HCT116 (cell line): ENCODE results near the gene PTCHD4. TPM values are rescaled to one million over a fixed set of nuclear protein-coding genes. Genes with fewer than 3 reads are reported as not detected.

Experiments used
- ATAC-seq: fragments of 200-7000 bp; cut with Tn5 transposase; 2 replicates; pipeline ENCODE4 v1.9.1; 2020; ENCODE audit warnings: mild to moderate bottlenecking, moderate library complexity
- BruUV-seq: library from RNA; stranded (reverse); fragments of 400-500 nt; replicated peaks from 2 replicates; lab custom pipeline; 2021; lab: Mats Ljungman, UMichigan
- CTCF ChIA-PET: fragments of 300-600 bp; sonication (Branson Sonifier 250); formaldehyde crosslinking; loops from one replicate; lab custom pipeline; 2021; ENCODE audit warnings: antibody characterized with exemption; lab: Charles Lee
- POLR2A ChIA-PET: fragments of 300-600, 350-600 bp; sonication (Branson Sonifier 250); formaldehyde crosslinking; loops from one replicate; lab custom pipeline; 2021; ENCODE audit warnings: antibody characterized with exemption; lab: Charles Lee
- RAD21 ChIA-PET, 2 experiments: fragments of 300-600 bp; sonication (Branson Sonifier 250); formaldehyde crosslinking; loops; one replicate each; lab custom pipeline; 2023; ENCODE audit warnings: low total read pairs in 2 of 2; ENCODE audit not compliant: uncharacterized antibody in 2 of 2, unreplicated experiment in 2 of 2, low non-redundant PET in 1 of 2; lab: Charles Lee
- DNase-seq: peaks from one replicate; pipeline ENCODE4 v3.0.0-alpha.2; 2010; ENCODE audit warnings: low read depth, low spot score
- H2AFZ ChIP-seq: fragments of 200-600 bp; shearing (Covaris generic), sonication (generic); 2 replicates; pipeline ENCODE4 v1.6.1; 2017; ENCODE audit warnings: low read depth, mixed run types, mixed read lengths, antibody characterized with exemption, low read length; ENCODE audit not compliant: poor library complexity, severe bottlenecking
- H3K27ac ChIP-seq: 2 replicates; pipeline ENCODE4 v1.5.1; 2012; ENCODE audit warnings: low read depth, low read length
- H3K27me3 ChIP-seq: fragments of 200-600 bp; sonication (generic); 2 replicates; pipeline ENCODE4 v1.6.1; 2016; ENCODE audit warnings: mixed run types, low read length, mixed read lengths; ENCODE audit not compliant: insufficient read depth
- H3K36me3 ChIP-seq, 2 experiments: fragments of 200-500 bp in 1 of 2; fragments of 200-600 bp in 1 of 2; sonication (Bioruptor generic) in 1 of 2; sonication (generic) in 1 of 2; 2 replicates each; pipeline versions ENCODE4 v1.5.1 to v1.6.1; 2014 to 2016; ENCODE audit warnings: low read length in 2 of 2, inconsistent platforms in 1 of 2, mixed read lengths in 1 of 2, mixed run types in 1 of 2; ENCODE audit not compliant: insufficient read depth in 2 of 2, control insufficient read depth in 1 of 2
- H3K4me1 ChIP-seq, 2 experiments: fragments of 200-600 bp in 1 of 2; sonication (generic) in 1 of 2; 2 replicates each; pipeline versions ENCODE4 v1.5.1 to v1.6.1; 2012 to 2017; ENCODE audit warnings: low read length in 2 of 2, inconsistent platforms in 1 of 2, mild to moderate bottlenecking in 1 of 2, mixed read lengths in 1 of 2, mixed run types in 1 of 2, moderate library complexity in 1 of 2; ENCODE audit not compliant: insufficient read depth in 2 of 2, control insufficient read depth in 1 of 2
- H3K4me2 ChIP-seq: fragments of 200-600 bp; sonication (generic); 2 replicates; pipeline ENCODE4 v1.6.1; 2017; ENCODE audit warnings: mixed run types, low read length, mixed read lengths
- H3K4me3 ChIP-seq, 2 experiments: fragments of 200-600 bp in 1 of 2; sonication (generic) in 1 of 2; replicated peaks in 1 of 2; 2 replicates each; pipeline ENCODE4 v1.5.1; 2011 to 2016; ENCODE audit warnings: low read length in 2 of 2, control low read depth in 1 of 2, low read depth in 1 of 2, mild to moderate bottlenecking in 1 of 2, mixed read lengths in 1 of 2, mixed run types in 1 of 2
- H3K79me2 ChIP-seq: fragments of 200-600 bp; sonication (generic); 2 replicates; pipeline ENCODE4 v1.6.1; 2017; ENCODE audit warnings: mild to moderate bottlenecking, mixed run types, low read length, moderate library complexity, mixed read lengths; ENCODE audit not compliant: insufficient read depth
- H3K9ac ChIP-seq: fragments of 200-600 bp; sonication (generic); 2 replicates; pipeline ENCODE4 v1.6.1; 2016; ENCODE audit warnings: low read length, mixed read lengths
- H3K9me2 ChIP-seq: fragments of 200-600 bp; sonication (generic), shearing (Covaris generic); 2 replicates; pipeline ENCODE4 v1.6.1; 2017; ENCODE audit warnings: mixed run types, mild to moderate bottlenecking, moderate library complexity; ENCODE audit not compliant: insufficient read depth
- H3K9me3 ChIP-seq, 2 experiments: fragments of 200-500 bp in 1 of 2; fragments of 200-600 bp in 1 of 2; sonication (Bioruptor generic) in 1 of 2; sonication (generic) in 1 of 2; 2 replicates each; pipeline ENCODE4 v1.6.1; 2014 to 2017; ENCODE audit warnings: low read length in 2 of 2, mixed read lengths in 2 of 2, inconsistent platforms in 1 of 2, low read depth in 1 of 2, mild to moderate bottlenecking in 1 of 2, mixed run types in 1 of 2, moderate library complexity in 1 of 2; ENCODE audit not compliant: control insufficient read depth in 1 of 2, insufficient read depth in 1 of 2
- H4K20me1 ChIP-seq: fragments of 200-600 bp; sonication (generic), shearing (Covaris generic); 2 replicates; pipeline ENCODE4 v1.6.1; 2017; ENCODE audit warnings: mixed run types, mild to moderate bottlenecking, moderate library complexity; ENCODE audit not compliant: insufficient read depth
- CBX3 ChIP-seq: IDR thresholded peaks from 2 replicates; pipeline ENCODE4 v1.6.1; 2012; ENCODE audit warnings: low read depth
- CEBPB ChIP-seq: IDR thresholded peaks from 2 replicates; pipeline ENCODE4 v1.6.1; 2012; ENCODE audit warnings: low read depth
- EGR1 ChIP-seq: IDR thresholded peaks from 2 replicates; pipeline ENCODE4 v1.6.1; 2012; ENCODE audit warnings: low read depth
- ELF1 ChIP-seq: IDR thresholded peaks from 2 replicates; pipeline ENCODE4 v1.6.1; 2012; ENCODE audit warnings: low read depth, borderline replicate concordance
- JUND ChIP-seq: IDR thresholded peaks from 2 replicates; pipeline ENCODE4 v1.6.1; 2012
- POLR2AphosphoS5 ChIP-seq: IDR thresholded peaks from 2 replicates; pipeline ENCODE4 v1.6.1; 2011; ENCODE audit warnings: mild to moderate bottlenecking, low read depth, low read length, moderate library complexity
- RAD21 ChIP-seq: IDR thresholded peaks from 2 replicates; pipeline ENCODE4 v1.6.1; 2012; ENCODE audit warnings: low read depth, mild to moderate bottlenecking
- SIN3A ChIP-seq: IDR thresholded peaks from 2 replicates; pipeline ENCODE4 v1.6.1; 2012; ENCODE audit warnings: low read depth
- SP1 ChIP-seq: IDR thresholded peaks from 2 replicates; pipeline ENCODE4 v1.6.1; 2012; ENCODE audit warnings: low read depth
- TCF7L2 ChIP-seq: IDR thresholded peaks from 2 replicates; pipeline ENCODE4 v1.7.0; 2011; ENCODE audit warnings: borderline replicate concordance, inconsistent platforms; ENCODE audit not compliant: insufficient read depth, insufficient read length; ENCODE audit errors: extremely low read depth
- ZFX ChIP-seq: fragments of 450-650 bp; IDR thresholded peaks from 2 replicates; pipeline ENCODE4 v1.6.1; 2017
- intact Hi-C: fragments of 100-400 bp; cut with micrococcal nuclease; formaldehyde crosslinking; loops from 2 replicates; pipeline ENCODE4 v1.10.0; 2022
- total RNA-seq: library from RNA; stranded (reverse); gene quantifications from one replicate; pipeline ENCODE4 v1.2.1, GENCODE V29; 2021; ENCODE audit not compliant: unreplicated experiment
- TF ChIP-seq, protein P1 (sequence below), 3 experiments: fragments of 200-600 bp in 1 of 3; sonication (generic) in 1 of 3; IDR thresholded peaks in 2 of 3; conservative IDR thresholded peaks in 1 of 3; 2 replicates each; pipeline ENCODE4 v1.5.1; 2012 to 2017; ENCODE audit warnings: low read depth in 2 of 3, low read length in 2 of 3, antibody characterized with exemption in 1 of 3, borderline replicate concordance in 1 of 3, control low read depth in 1 of 3, mild to moderate bottlenecking in 1 of 3, mixed read lengths in 1 of 3, mixed run types in 1 of 3, moderate library complexity in 1 of 3; ENCODE audit not compliant: insufficient read depth in 1 of 3
- TF ChIP-seq, protein P2 (sequence below): IDR thresholded peaks from 2 replicates; pipeline ENCODE4 v1.6.1; 2012
- TF ChIP-seq, protein P3 (sequence below): IDR thresholded peaks from 2 replicates; pipeline ENCODE4 v1.6.1; 2012

Gene PTCHD4
- total RNA-seq, 1 experiment from 2014 or later = 1.1 TPM

DNA sequence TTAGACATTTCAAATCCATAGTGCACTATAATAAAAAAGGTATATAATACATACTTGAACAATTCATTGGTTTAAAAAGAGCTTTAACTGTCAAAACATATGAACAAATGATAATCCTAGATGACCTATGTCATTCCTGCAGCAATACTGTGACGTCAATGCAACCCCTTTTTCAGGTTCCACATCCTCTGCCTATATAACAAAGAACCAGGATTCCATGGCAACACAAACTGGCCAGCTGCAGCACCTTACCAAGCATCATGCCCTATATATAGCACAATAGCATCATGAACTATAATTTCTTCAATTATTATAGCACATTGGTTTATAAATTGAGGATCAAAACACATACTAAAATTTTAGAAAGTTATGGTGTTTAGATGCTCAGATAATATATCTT, 578 bp upstream of the PTCHD4 start:
- H3K9me2 ChIP-seq = no peaks in the 10 kb centered on the region
- H2AFZ ChIP-seq = no peak overlapping the region
- no peak overlapping the region for H3K4me3 ChIP-seq
- TF ChIP-seq SP1 (no peak), ZFX (no peak), TCF7L2 (no peak), POLR2AphosphoS5 (no peak), RAD21 (no peak), EGR1 (no peak), SIN3A (no peak), ELF1 (no peak), JUND (no peak), CEBPB (no peak), CBX3 (no peak)
- TF ChIP-seq, protein P1, sequence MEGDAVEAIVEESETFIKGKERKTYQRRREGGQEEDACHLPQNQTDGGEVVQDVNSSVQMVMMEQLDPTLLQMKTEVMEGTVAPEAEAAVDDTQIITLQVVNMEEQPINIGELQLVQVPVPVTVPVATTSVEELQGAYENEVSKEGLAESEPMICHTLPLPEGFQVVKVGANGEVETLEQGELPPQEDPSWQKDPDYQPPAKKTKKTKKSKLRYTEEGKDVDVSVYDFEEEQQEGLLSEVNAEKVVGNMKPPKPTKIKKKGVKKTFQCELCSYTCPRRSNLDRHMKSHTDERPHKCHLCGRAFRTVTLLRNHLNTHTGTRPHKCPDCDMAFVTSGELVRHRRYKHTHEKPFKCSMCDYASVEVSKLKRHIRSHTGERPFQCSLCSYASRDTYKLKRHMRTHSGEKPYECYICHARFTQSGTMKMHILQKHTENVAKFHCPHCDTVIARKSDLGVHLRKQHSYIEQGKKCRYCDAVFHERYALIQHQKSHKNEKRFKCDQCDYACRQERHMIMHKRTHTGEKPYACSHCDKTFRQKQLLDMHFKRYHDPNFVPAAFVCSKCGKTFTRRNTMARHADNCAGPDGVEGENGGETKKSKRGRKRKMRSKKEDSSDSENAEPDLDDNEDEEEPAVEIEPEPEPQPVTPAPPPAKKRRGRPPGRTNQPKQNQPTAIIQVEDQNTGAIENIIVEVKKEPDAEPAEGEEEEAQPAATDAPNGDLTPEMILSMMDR (IDR thresholded peaks at IDR 0.05 in 2 of 3, conservative IDR thresholded peaks at IDR 0.05 in 1 of 3; ENCODE audit: borderline replicate concordance in 1 of 3, insufficient read depth in 1 of 3, low read depth in 2 of 3, low read length in 2 of 3) = no peak
- TF ChIP-seq, protein P2, sequence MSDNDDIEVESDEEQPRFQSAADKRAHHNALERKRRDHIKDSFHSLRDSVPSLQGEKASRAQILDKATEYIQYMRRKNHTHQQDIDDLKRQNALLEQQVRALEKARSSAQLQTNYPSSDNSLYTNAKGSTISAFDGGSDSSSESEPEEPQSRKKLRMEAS = no peak
- TF ChIP-seq, protein P3, sequence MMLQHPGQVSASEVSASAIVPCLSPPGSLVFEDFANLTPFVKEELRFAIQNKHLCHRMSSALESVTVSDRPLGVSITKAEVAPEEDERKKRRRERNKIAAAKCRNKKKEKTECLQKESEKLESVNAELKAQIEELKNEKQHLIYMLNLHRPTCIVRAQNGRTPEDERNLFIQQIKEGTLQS = no peak
- ChIA-PET POLR2A (no interaction called here), CTCF (no interaction called here), RAD21 (no interaction called here)
- H3K4me1 ChIP-seq = peaks cover 8 to 15% of the 10 kb centered on the region in 2 experiments; a peak in 2 of 4 replicates
- no TSS peak for BruUV-seq
- H4K20me1 ChIP-seq = no peaks in the 10 kb centered on the region
- H3K9me3 ChIP-seq = no peaks in the 10 kb centered on the region
- H3K36me3 ChIP-seq = no peaks in the 10 kb centered on the region
- H3K79me2 ChIP-seq = no peaks in the 10 kb centered on the region
- DNase-seq (no peak), ATAC-seq (no peak)
- H3K27me3 ChIP-seq = no peaks in the 10 kb centered on the region
- peak overlapping the region; percentile 54; the same call in 1 of the 2 replicates for H3K4me2 ChIP-seq
- H3K27ac ChIP-seq = peak overlapping the region; percentile 47; the same call in 1 of the 2 replicates
- intact Hi-C loops = no loop called here
- H3K9ac ChIP-seq = no peak overlapping the region
